Measurements from ENCODE around the gene CCDC190. TPM values are rescaled to one million over a fixed set of nuclear protein-coding genes. Genes with fewer than 3 reads are reported as not detected.
A peak's percentile ranks its signal among the peaks of the same experiment; 100 is the strongest.
"Not testable (repeated sequence)": the region's sequence is repeated elsewhere in the genome, so short reads cannot be mapped to it uniquely, and the experiment has no call there.

CCDC190 gene
- total and polyA plus RNA-seq, 8 donors, result 0.22 to 2.1 (median 0.65) TPM

- no peak overlapping the region for H3K4me3 ChIP-seq
- H3K27me3 ChIP-seq, result peaks cover 0 to 7% of the 10 kb centered on the region in 2 donors
- no peaks in the 10 kb centered on the region for H3K4me1 ChIP-seq
- ATAC-seq, result peak; percentile 15
- peaks cover 0 to 6% of the 10 kb centered on the region in 2 donors for H3K9me3 ChIP-seq
- TF ChIP-seq CTCF (IDR thresholded peaks at IDR 0.05), result no peak
- DNase-seq, result no peak
- no peaks in the 10 kb centered on the region for H3K36me3 ChIP-seq
- no peak overlapping the region for H3K27ac ChIP-seq
- intact Hi-C loops (cut with DNase I), result loop anchor here in 1 of 2 donors (10.0 kb wide), 1 partner anchor 192 kb away; the partner anchor contains the start of gene RGS4
Observed at GRCh38 chr1:162872981-162873380, 12.0 kb upstream of the CCDC190 start.

- ATAC-seq, result not testable (repeated sequence)
Observed at GRCh38 chr1:162871417-162871816, 10.4 kb upstream of the CCDC190 start.

GRCh38 chr1:162868972-162869371 lies 8.0 kb upstream of the CCDC190 start:
- Histone ChIP-seq H3K27me3 (no peaks in the 10 kb centered on the region), H3K4me1 (no peaks in the 10 kb centered on the region), H3K36me3 (no peaks in the 10 kb centered on the region), H3K4me3 (no peak overlapping the region), H3K27ac (no peak overlapping the region), H3K9me3 (peaks cover 0 to 6% of the 10 kb centered on the region in 2 donors)
- ATAC-seq (no peak), DNase-seq (no peak)
- intact Hi-C loops (cut with DNase I), result no loop called here
- no peak for TF ChIP-seq CTCF (IDR thresholded peaks at IDR 0.05)

More at GRCh38 chr1:162871417-162871816, 10.4 kb upstream of the CCDC190 start:
- not testable (repeated sequence) for H3K4me1 ChIP-seq, H3K36me3 ChIP-seq, H3K27ac ChIP-seq, H3K27me3 ChIP-seq, DNase-seq, H3K9me3 ChIP-seq, H3K4me3 ChIP-seq
- intact Hi-C loops (cut with DNase I), result loop anchor here in 1 of 2 donors (10.0 kb wide), 1 partner anchor 193 kb away; the partner anchor contains the start of gene RGS4

GRCh38 chr1:162861625-162862024 lies 650 bp upstream of the CCDC190 start:
- ATAC-seq (no peak), DNase-seq (peak in 1 of 4 donors; percentile 18)
- H3K4me1 ChIP-seq, result no peaks in the 10 kb centered on the region
- H3K27me3 ChIP-seq, result no peaks in the 10 kb centered on the region
- no peak overlapping the region for H3K4me3 ChIP-seq
- no peaks in the 10 kb centered on the region for H3K9me3 ChIP-seq
- intact Hi-C loops (cut with DNase I), result no loop called here
- peak overlapping the region in 1 of 2 donors; percentile 41 for H3K27ac ChIP-seq
- no peak for TF ChIP-seq CTCF (IDR thresholded peaks at IDR 0.05)
- H3K36me3 ChIP-seq, result no peaks in the 10 kb centered on the region

GRCh38 chr1:162859191-162859590 lies 1.8 kb downstream of the CCDC190 start:
- DNase-seq, result no peak
- Histone ChIP-seq H3K9me3 (no peaks in the 10 kb centered on the region), H3K4me3 (no peak overlapping the region), H3K27ac (no peak overlapping the region), H3K36me3 (no peaks in the 10 kb centered on the region), H3K4me1 (no peaks in the 10 kb centered on the region), H3K27me3 (no peaks in the 10 kb centered on the region)
- TF ChIP-seq CTCF (IDR thresholded peaks at IDR 0.05), result no peak
- peak; percentile 11 for ATAC-seq
- intact Hi-C loops (cut with DNase I), result loop anchor here in 1 of 2 donors (10.0 kb wide), 1 partner anchor 316 kb away; no protein-coding TSS in a partner anchor

- Histone ChIP-seq H3K9me3 (no peaks in the 10 kb centered on the region), H3K27me3 (no peaks in the 10 kb centered on the region), H3K36me3 (no peaks in the 10 kb centered on the region), H3K27ac (no peak overlapping the region), H3K4me1 (no peaks in the 10 kb centered on the region), H3K4me3 (no peak overlapping the region)
- ATAC-seq (no peak), DNase-seq (no peak)
- no peak for TF ChIP-seq CTCF (IDR thresholded peaks at IDR 0.05)
- intact Hi-C loops (cut with DNase I), result loop anchor here in 1 of 2 donors (10.0 kb wide), 1 partner anchor 317 kb away; no protein-coding TSS in a partner anchor
Observed at GRCh38 chr1:162857850-162858249, 3.1 kb downstream of the CCDC190 start.

Data from left lung (tissue), 10 donors.